ENCODE results near the gene ATP1B2. TPM values are rescaled to one million over a fixed set of nuclear protein-coding genes. Genes with fewer than 3 reads are reported as not detected.

Gene ATP1B2
- total and polyA plus RNA-seq, 2 of the 8 experiments (the other 6 are each of a cell fraction or from before 2014, with no cell fraction given): 9.1 to 21.0 TPM

- H3K27me3 ChIP-seq (replicated peaks in 1 of 4; ENCODE audit: control insufficient read depth in 3 of 4, extremely low read depth in 1 of 4, insufficient read depth in 3 of 4, low read length in 3 of 4): peaks cover 0 to 9% (median 2%) of the 10 kb centered on the region in 4 experiments; a peak in 3 of 7 replicates
- peak; percentile 88 to 90 for DNase-seq (ENCODE audit: low read depth in 1 of 2, low spot score in 2 of 2)
- H3K9ac ChIP-seq (replicated peaks in 1 of 4; ENCODE audit: extremely low read depth in 1 of 4, low read depth in 3 of 4, low read length in 3 of 4): peak overlapping the region in 1 of 4 experiments; percentile 28; a peak in 1 of 7 replicates
- no peaks in the 10 kb centered on the region; a peak in 2 of 8 replicates for H3K36me3 ChIP-seq (ENCODE audit: control insufficient read depth in 2 of 4, insufficient read depth in 4 of 4, low read length in 3 of 4)
- no peak overlapping the region for H2AFZ ChIP-seq (ENCODE audit: low read length)
- H3K14ac ChIP-seq (ENCODE audit: insufficient read length): no peak overlapping the region
- FAIRE-seq: peak; percentile 91
- 3% methylated on average over 10 of the region's 10 CpGs; no CpG with 5 or more reads in 1 of the 2 experiments for WGBS, 2 experiments (ENCODE audit: extremely low coverage in 1 of 2, insufficient coverage in 1 of 2, insufficient read length in 1 of 2, insufficient replicate concordance in 2 of 2, low coverage in 1 of 2, low lambda C conversion rate in 2 of 2, missing lambda C conversion rate in 1 of 2)
- no peak overlapping the region for H3K4ac ChIP-seq (replicated peaks; ENCODE audit: insufficient read length, low read depth, low read length)
- 0 out of 2 replicates have a peak overlapping the region, but pooled peaks have one; percentile 44 for H2AK5ac ChIP-seq (ENCODE audit: low read depth, low read length)
- no peak overlapping the region for H4K8ac ChIP-seq (ENCODE audit: extremely low read depth, insufficient read depth, low read length)
- H4K5ac ChIP-seq (ENCODE audit: insufficient read length, low read depth, low read length): peak overlapping the region; percentile 68
- peaks cover 7 to 16% (median 12%) of the 10 kb centered on the region in 4 experiments for H3K4me1 ChIP-seq (replicated peaks in 1 of 4; ENCODE audit: control insufficient read depth in 3 of 4, insufficient read depth in 4 of 4, low read length in 3 of 4)
- peak overlapping the region; percentile 88 for H3K18ac ChIP-seq (ENCODE audit: extremely low read depth, low read length)
- H3K4me3 ChIP-seq (ENCODE audit: extremely low read depth in 1 of 4, insufficient read depth in 2 of 4, low read depth in 3 of 4, low read length in 4 of 4): peak overlapping the region in 2 of 4 experiments; percentile 3 to 47; a peak in 3 of 8 replicates
- CTCF ChIA-PET (ENCODE audit: partially characterized antibody): interaction anchor here (0.9 to 18.2 kb wide), 14 partner anchors 9 to 213 kb away, joined by 3 to 211 read pairs (median 4); partner anchors contain the start of genes EFNB3, SHBG, TP53 and WRAP53
- H3K4me2 ChIP-seq (ENCODE audit: insufficient read depth in 1 of 2, low read depth in 2 of 2, low read length in 2 of 2): peak overlapping the region; percentile 65 to 68
- H3K27ac ChIP-seq (ENCODE audit: low read depth, low read length): peak overlapping the region; percentile 38; the same call in 1 of the 2 replicates
- H3K79me2 ChIP-seq (ENCODE audit: control insufficient read depth in 1 of 2, insufficient read depth in 2 of 2, low read length in 2 of 2): no peaks in the 10 kb centered on the region
- H2BK5ac ChIP-seq (ENCODE audit: low read depth, low read length): peak overlapping the region; percentile 93; the same call in 1 of the 2 replicates
- H4K20me1 ChIP-seq (replicated peaks in 1 of 2; ENCODE audit: control insufficient read depth in 1 of 2, insufficient read depth in 2 of 2, low read length in 2 of 2): peaks cover 0 to 2% of the 10 kb centered on the region in 2 experiments
- peaks cover 5% of the 10 kb centered on the region; the same call in 1 of the 2 replicates for H3K23me2 ChIP-seq (ENCODE audit: low read depth, low read length)
- H3K9me3 ChIP-seq (ENCODE audit: insufficient read depth in 2 of 2, low read depth in 1 of 2, low read length in 1 of 2): no peaks in the 10 kb centered on the region
- H2BK15ac ChIP-seq (ENCODE audit: low read length): no peak overlapping the region
- no peaks in the 10 kb centered on the region for H3K79me1 ChIP-seq (ENCODE audit: low read depth, low read length)
- H2BK120ac ChIP-seq (replicated peaks; ENCODE audit: low read depth, low read length): peak overlapping the region; percentile 73
- 0 out of 2 replicates have a peak overlapping the region, but pooled peaks have one; percentile 60 for H2BK12ac ChIP-seq (ENCODE audit: low read depth, low read length)
- H4K91ac ChIP-seq (replicated peaks; ENCODE audit: insufficient read length, low read length): peak overlapping the region; percentile 79
- peak overlapping the region; percentile 72; the same call in 1 of the 2 replicates for H2BK20ac ChIP-seq (ENCODE audit: low read length)
- H3K23ac ChIP-seq (ENCODE audit: insufficient read length): no peak overlapping the region
- POLR2A ChIA-PET (ENCODE audit: partially characterized antibody): interaction anchor here (0.9 to 79.4 kb wide), 7 partner anchors 10 to 197 kb away, joined by 3 to 2272 read pairs (median 8); partner anchors contain the start of genes ATP1B2, CD68, EFNB3 and FXR2
- H3K56ac ChIP-seq (replicated peaks; ENCODE audit: insufficient read length, low read depth, low read length): peak overlapping the region; percentile 52
- TF ChIP-seq EZH2 (IDR thresholded peaks at IDR 0.05; ENCODE audit: low read depth, low read length, severe bottlenecking) (no peak), POLR2A (IDR thresholded peaks at IDR 0.05; ENCODE audit: control extremely low read depth in 1 of 2, low read depth in 2 of 2, low read length in 2 of 2) (peak in 1 of 2 experiments; percentile 60; a peak in 2 of 3 replicates), FOSL1 (IDR thresholded peaks at IDR 0.05; ENCODE audit: insufficient read depth, low read depth, low read length) (no peak), HDAC6 (IDR thresholded peaks at IDR 0.05; ENCODE audit: low read depth, low read length) (no peak), KDM5A (IDR thresholded peaks at IDR 0.05; ENCODE audit: low read length) (no peak), TBP (IDR thresholded peaks at IDR 0.05; ENCODE audit: low read depth, low read length) (peak; percentile 57; the same call in 1 of the 2 replicates), MAX (IDR thresholded peaks at IDR 0.05) (no peak), EGR1 (IDR thresholded peaks at IDR 0.05; ENCODE audit: borderline replicate concordance, low read depth, low read length) (peak; percentile 29; the same call in 1 of the 2 replicates), SP4 (IDR thresholded peaks at IDR 0.05; ENCODE audit: low read length) (no peak), NANOG (IDR thresholded peaks at IDR 0.05; ENCODE audit: insufficient read depth, low read depth, low read length, poor library complexity, severe bottlenecking) (no peak), TCF12 (IDR thresholded peaks at IDR 0.05; ENCODE audit: low read depth, low read length) (0 out of 2 replicates have a peak, but pooled peaks have one; percentile 50)
Observed at GRCh38 chr17:7656958-7657609, 6.4 kb downstream of the ATP1B2 start.

All from H1 (cell line).